GM12874 (cell line): Measurements from ENCODE around the gene DGCR8.

Source experiments
- TF ChIP-seq, protein P1 (sequence below): IDR thresholded peaks from 2 replicates; pipeline ENCODE4 v1.5.1; 2011; ENCODE audit warnings: low read depth, mild to moderate bottlenecking, control low read depth, low read length, moderate library complexity; ENCODE audit not compliant: insufficient read depth

DGCR8 gene

GRCh38 chr22:20079745-20080444 is at the start of gene DGCR8:
DGCR8 (plus strand) TSS chr22:20080241; CDS start chr22:20085964, 5,723 bp downstream.
- TF ChIP-seq, protein P1, sequence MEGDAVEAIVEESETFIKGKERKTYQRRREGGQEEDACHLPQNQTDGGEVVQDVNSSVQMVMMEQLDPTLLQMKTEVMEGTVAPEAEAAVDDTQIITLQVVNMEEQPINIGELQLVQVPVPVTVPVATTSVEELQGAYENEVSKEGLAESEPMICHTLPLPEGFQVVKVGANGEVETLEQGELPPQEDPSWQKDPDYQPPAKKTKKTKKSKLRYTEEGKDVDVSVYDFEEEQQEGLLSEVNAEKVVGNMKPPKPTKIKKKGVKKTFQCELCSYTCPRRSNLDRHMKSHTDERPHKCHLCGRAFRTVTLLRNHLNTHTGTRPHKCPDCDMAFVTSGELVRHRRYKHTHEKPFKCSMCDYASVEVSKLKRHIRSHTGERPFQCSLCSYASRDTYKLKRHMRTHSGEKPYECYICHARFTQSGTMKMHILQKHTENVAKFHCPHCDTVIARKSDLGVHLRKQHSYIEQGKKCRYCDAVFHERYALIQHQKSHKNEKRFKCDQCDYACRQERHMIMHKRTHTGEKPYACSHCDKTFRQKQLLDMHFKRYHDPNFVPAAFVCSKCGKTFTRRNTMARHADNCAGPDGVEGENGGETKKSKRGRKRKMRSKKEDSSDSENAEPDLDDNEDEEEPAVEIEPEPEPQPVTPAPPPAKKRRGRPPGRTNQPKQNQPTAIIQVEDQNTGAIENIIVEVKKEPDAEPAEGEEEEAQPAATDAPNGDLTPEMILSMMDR, result no peak

GRCh38 chr22:20031732-20032406 is 48.2 kb upstream of the DGCR8 start:
- TF ChIP-seq, protein P1, result no peak

DNA sequence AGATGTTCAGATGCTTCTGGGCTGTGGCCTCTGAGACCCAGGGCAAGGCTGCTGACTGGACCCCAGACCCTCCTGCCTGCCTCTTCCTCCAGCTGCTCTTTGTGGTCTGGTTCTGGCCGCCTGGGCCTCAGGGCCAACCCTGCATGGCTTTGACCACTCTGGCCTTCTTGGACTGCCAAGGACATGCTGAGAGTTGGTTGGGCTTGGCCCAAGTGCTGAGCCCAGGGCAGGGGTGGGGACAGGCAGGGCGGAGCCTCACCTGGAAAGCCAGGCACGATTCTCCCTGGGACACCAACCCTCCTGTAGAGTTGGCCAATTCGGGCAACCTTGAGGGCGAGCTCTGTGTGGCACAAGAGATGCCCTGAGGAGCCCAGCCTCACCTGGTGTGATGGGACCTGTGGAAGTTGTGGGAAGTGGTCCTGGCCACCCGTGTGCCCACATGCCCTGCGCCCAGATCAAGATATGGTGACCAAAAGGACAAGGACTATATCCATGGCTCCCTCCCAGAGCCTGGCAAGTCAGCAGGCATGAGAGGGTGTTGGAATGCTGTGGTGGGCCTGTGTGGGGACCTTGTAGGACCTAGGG is 47.5 kb upstream of the DGCR8 start:
- TF ChIP-seq, protein P1, result no peak

- TF ChIP-seq, protein P1, result no peak
Measured at GRCh38 chr22:20033045-20033706, 46.9 kb upstream of the DGCR8 start.

DNA sequence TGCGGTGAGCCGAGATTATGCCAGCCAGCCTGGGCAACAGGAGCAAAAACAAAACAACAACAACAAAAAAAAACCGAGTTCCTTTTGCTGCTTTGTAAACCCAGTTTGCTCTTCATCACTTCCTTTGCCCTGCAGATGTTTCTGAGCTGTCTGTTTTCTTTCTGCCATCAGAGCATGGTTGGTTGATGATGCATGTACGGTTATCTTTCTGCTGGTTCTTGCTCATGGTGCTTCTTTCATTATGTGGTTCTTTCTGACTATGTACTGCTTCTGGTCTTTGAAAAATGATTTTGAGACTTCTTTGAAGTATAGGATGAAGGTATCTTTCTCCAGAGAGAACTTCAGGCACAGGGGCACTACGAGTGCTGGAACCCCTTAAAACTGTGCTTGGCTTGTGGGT is 45.9 kb upstream of the DGCR8 start:
- TF ChIP-seq, protein P1, result no peak

- TF ChIP-seq, protein P1, result no peak
Measured at GRCh38 chr22:20035375-20036083, 44.5 kb upstream of the DGCR8 start.
